ENCODE data around the gene SFT2D2.

- TF ChIP-seq SIN3A (conservative IDR thresholded peaks at IDR 0.05 in 1 of 2, IDR thresholded peaks at IDR 0.05 in 1 of 2; ENCODE audit: low read depth in 1 of 2, low read length in 2 of 2) (no peak), TCF12 (IDR thresholded peaks at IDR 0.05; ENCODE audit: low read depth, low read length) (no peak), TAF1 (IDR thresholded peaks at IDR 0.05; ENCODE audit: low read depth, low read length) (no peak), ATF3 (IDR thresholded peaks at IDR 0.05; ENCODE audit: insufficient read depth, low read depth, low read length) (no peak), USF2 (IDR thresholded peaks at IDR 0.05; ENCODE audit: low read length) (no peak), CTCF (IDR thresholded peaks at IDR 0.05; ENCODE audit: control extremely low read depth in 1 of 3, insufficient read depth in 1 of 3, low read depth in 1 of 3, low read length in 3 of 3) (no peak)
These were observed 11.2 kb downstream of the SFT2D2 start for GRCh38 chr1:168236836-168237611.

Measured in H1 (cell line).